IMR-90 (cell line): ENCODE measurements around the gene GBE1. TPM values are rescaled to one million over a fixed set of nuclear protein-coding genes. Genes with fewer than 3 reads are reported as not detected.

Source experiments
- ATAC-seq: fragments of 200-7000 bp; cut with Tn5 transposase; 2 replicates; pipeline ENCODE4 v1.9.1; 2020; ENCODE audit warnings: low read depth, mild to moderate bottlenecking, moderate library complexity
- BruUV-seq: library from RNA; stranded (reverse); fragments of 400-500 nt; replicated peaks from 2 replicates; lab custom pipeline; 2021; lab: Mats Ljungman, UMichigan
- CTCF ChIA-PET: fragments of 300-600 bp; formaldehyde crosslinking; extraction: SDS; loops from one replicate; lab custom pipeline; 2021; ENCODE audit warnings: antibody characterized with exemption; lab: Yijun Ruan, JAX
- POLR2A ChIA-PET: fragments of 300-600 bp; sonication (Branson Sonifier 250); formaldehyde crosslinking; loops from one replicate; lab custom pipeline; 2022; ENCODE audit warnings: antibody characterized with exemption; ENCODE audit not compliant: unreplicated experiment; lab: Charles Lee
- DNase-seq: peaks from one replicate; pipeline ENCODE4 v3.0.0; 2013
- H2AFZ ChIP-seq: replicated peaks from 2 replicates; pipeline ENCODE3; 2013; ENCODE audit warnings: low read length, mild to moderate bottlenecking; ENCODE audit not compliant: poor library complexity
- H2AK5ac ChIP-seq: 2 replicates; pipeline ENCODE4 v1.6.1; 2013; ENCODE audit warnings: low read depth, low read length, inconsistent platforms
- H2AK9ac ChIP-seq: replicated peaks from 2 replicates; pipeline ENCODE3; 2013; ENCODE audit warnings: mild to moderate bottlenecking, low read depth, low read length, moderate library complexity; ENCODE audit not compliant: poor library complexity
- H2BK120ac ChIP-seq: 2 replicates; pipeline ENCODE4 v1.6.1; 2013; ENCODE audit warnings: low read depth, low read length, inconsistent platforms
- H2BK15ac ChIP-seq: 3 replicates; pipeline ENCODE4 v1.6.1; 2013; ENCODE audit warnings: low read depth, low read length, inconsistent platforms
- H2BK20ac ChIP-seq: 2 replicates; pipeline ENCODE4 v1.6.1; 2013; ENCODE audit warnings: low read depth, mild to moderate bottlenecking, inconsistent platforms, low read length, moderate library complexity
- H2BK5ac ChIP-seq: 2 replicates; pipeline ENCODE4 v1.6.1; 2013; ENCODE audit warnings: mild to moderate bottlenecking, low read depth, low read length, inconsistent platforms; ENCODE audit not compliant: poor library complexity, severe bottlenecking
- H3K14ac ChIP-seq: replicated peaks from 2 replicates; pipeline ENCODE4 v1.6.1; 2013; ENCODE audit warnings: low read depth, low read length, inconsistent platforms
- H3K18ac ChIP-seq: 2 replicates; pipeline ENCODE4 v1.6.1; 2013; ENCODE audit warnings: low read depth, low read length, control low read depth
- H3K23ac ChIP-seq: 2 replicates; pipeline ENCODE4 v1.6.1; 2013; ENCODE audit warnings: low read depth, low read length, inconsistent platforms
- H3K27ac ChIP-seq: 2 replicates; pipeline ENCODE4 v1.5.1; 2013; ENCODE audit warnings: mild to moderate bottlenecking, control low read depth, low read length; ENCODE audit not compliant: insufficient read depth
- H3K27me3 ChIP-seq: 2 replicates; pipeline ENCODE4 v1.6.1; 2013; ENCODE audit warnings: low read length; ENCODE audit not compliant: control insufficient read depth, insufficient read depth
- H3K36me3 ChIP-seq: 2 replicates; pipeline ENCODE4 v1.6.1; 2013; ENCODE audit warnings: low read length, mixed read lengths; ENCODE audit not compliant: control insufficient read depth, insufficient read depth
- H3K4ac ChIP-seq: 2 replicates; pipeline ENCODE4 v1.6.1; 2013; ENCODE audit warnings: low read depth, low read length, inconsistent platforms
- H3K4me1 ChIP-seq: 2 replicates; pipeline ENCODE4 v1.6.1; 2013; ENCODE audit warnings: low read length, mixed read lengths; ENCODE audit not compliant: control insufficient read depth, insufficient read depth
- H3K4me2 ChIP-seq: 2 replicates; pipeline ENCODE4 v1.6.1; 2013; ENCODE audit warnings: low read depth, mild to moderate bottlenecking, control low read depth, low read length, moderate library complexity
- H3K4me3 ChIP-seq: 2 replicates; pipeline ENCODE4 v1.5.1; 2013; ENCODE audit warnings: low read depth, mild to moderate bottlenecking, control low read depth, low read length, moderate library complexity; ENCODE audit not compliant: insufficient read depth
- H3K56ac ChIP-seq: 2 replicates; pipeline ENCODE4 v1.6.1; 2013; ENCODE audit warnings: low read length, inconsistent platforms; ENCODE audit not compliant: insufficient read depth; ENCODE audit errors: extremely low read depth
- H3K79me1 ChIP-seq, 2 experiments: 2 replicates each; pipeline ENCODE4 v1.6.1; 2013; ENCODE audit warnings: low read length in 2 of 2, inconsistent platforms in 1 of 2, low read depth in 1 of 2
- H3K9ac ChIP-seq: 2 replicates; pipeline ENCODE4 v1.6.1; 2013; ENCODE audit warnings: low read depth, low read length, control low read depth
- H3K9me1 ChIP-seq: 2 replicates; pipeline ENCODE4 v1.6.1; 2013; ENCODE audit warnings: low read length, inconsistent platforms; ENCODE audit not compliant: insufficient read depth
- H3K9me3 ChIP-seq: 2 replicates; pipeline ENCODE4 v1.6.1; 2013; ENCODE audit warnings: low read length; ENCODE audit not compliant: control insufficient read depth, insufficient read depth
- H4K20me1 ChIP-seq: 2 replicates; pipeline ENCODE4 v1.6.1; 2013; ENCODE audit warnings: low read length, inconsistent platforms; ENCODE audit not compliant: insufficient read depth
- H4K5ac ChIP-seq: 2 replicates; pipeline ENCODE4 v1.6.1; 2013; ENCODE audit warnings: mild to moderate bottlenecking, low read depth, low read length, control low read depth
- H4K8ac ChIP-seq, 2 experiments: 2 replicates each; pipeline ENCODE4 v1.6.1; 2013; ENCODE audit warnings: low read depth in 2 of 2, low read length in 2 of 2, control low read depth in 1 of 2, inconsistent platforms in 1 of 2
- H4K91ac ChIP-seq: 2 replicates; pipeline ENCODE4 v1.6.1; 2013; ENCODE audit warnings: low read depth, low read length, inconsistent platforms; ENCODE audit not compliant: insufficient read depth
- BHLHE40 ChIP-seq: fragments of 150-350 bp; IDR thresholded peaks from 2 replicates; pipeline ENCODE4 v1.6.1; 2016; ENCODE audit warnings: mild to moderate bottlenecking, low read depth, low read length
- USF2 ChIP-seq: fragments of 150-350 bp; IDR thresholded peaks from 2 replicates; pipeline ENCODE4 v1.6.1; 2017; ENCODE audit warnings: mild to moderate bottlenecking, antibody characterized with exemption, low read length, low read depth
- WGBS, 2 experiments: methylation state at CpG; one replicate each; pipeline versions ENCODE4 v1.1.5 to v1.1.7; 2013; ENCODE audit warnings: missing lambda C conversion rate in 2 of 2; ENCODE audit not compliant: insufficient read length in 1 of 2; ENCODE audit errors: extremely low coverage in 2 of 2; 5-methylcytosine and 5-hydroxymethylcytosine counted together
- dilution Hi-C: fragments of 300-500 bp; cut with HindIII; formaldehyde crosslinking; loops from one replicate; pipeline ENCODE4 v1.14.3; 2018; ENCODE audit warnings: low sequenced_read_pairs; ENCODE audit not compliant: unreplicated experiment
- in situ Hi-C: fragments of 300-500 bp; cut with MboI; formaldehyde crosslinking; loops from 3 replicates; pipeline ENCODE4 v1.14.3; 2019; ENCODE audit warnings: low sequenced_read_pairs, inconsistent platforms, mixed read lengths
- intact Hi-C: fragments of 100-400 bp; cut with micrococcal nuclease; formaldehyde crosslinking; loops from 2 replicates; pipeline ENCODE4 v1.10.0; 2022
- polyA plus RNA-seq, 3 experiments: library from polyadenylated mRNA; depleted of rRNA; stranded (reverse); fragments of >200 nt; gene quantifications; 2 replicates each; pipeline ENCODE4 v1.2.3, GENCODE V29; 2012; ENCODE audit warnings: low replicate concordance in 1 of 3
- total RNA-seq: library from RNA; depleted of rRNA; stranded (reverse); fragments of >200 nt; gene quantifications from 2 replicates; pipeline ENCODE4 v1.2.3, GENCODE V29; 2012

GBE1 gene
- total and polyA plus RNA-seq, 2 of the 4 experiments (the other 2 are of a cell fraction): 36.7 to 90.3 TPM

- intact Hi-C loops (no loop called here), in situ Hi-C loops (no loop called here), dilution Hi-C loops (no loop called here)
- H2BK20ac ChIP-seq: no peak overlapping the region
- DNase-seq (peak; percentile 6), ATAC-seq (no peak)
- H2BK5ac ChIP-seq: no peak overlapping the region
- H2BK120ac ChIP-seq: no peak overlapping the region
- TF ChIP-seq BHLHE40 (no peak), USF2 (no peak)
- H3K4me3 ChIP-seq: no peak overlapping the region
- ChIA-PET POLR2A (no interaction called here), CTCF (no interaction called here)
- H4K8ac ChIP-seq: no peak overlapping the region
- no peak overlapping the region for H2AFZ ChIP-seq
- BruUV-seq: no TSS peak
- H3K4ac ChIP-seq: no peak overlapping the region
- H3K4me1 ChIP-seq: no peaks in the 10 kb centered on the region
- H3K9ac ChIP-seq: no peak overlapping the region
- H3K36me3 ChIP-seq: peaks cover 4% of the 10 kb centered on the region
- H3K27ac ChIP-seq: no peak overlapping the region
- H3K14ac ChIP-seq: no peak overlapping the region
- H2BK15ac ChIP-seq: no peak overlapping the region
- no peak overlapping the region for H3K18ac ChIP-seq
- no peak overlapping the region for H2AK5ac ChIP-seq
- H3K9me1 ChIP-seq: no peaks in the 10 kb centered on the region
- H3K56ac ChIP-seq: no peak overlapping the region
- peaks cover 0 to 3% of the 10 kb centered on the region in 2 experiments; a peak in 2 of 4 replicates for H3K79me1 ChIP-seq
- no peak overlapping the region for H2AK9ac ChIP-seq
- H3K23ac ChIP-seq: no peak overlapping the region
- H4K5ac ChIP-seq: no peak overlapping the region
- H4K91ac ChIP-seq: no peak overlapping the region
- no CpG with 5 or more reads among the region's 2 CpGs for WGBS, 2 experiments
- H3K27me3 ChIP-seq: no peaks in the 10 kb centered on the region
- H3K4me2 ChIP-seq: no peak overlapping the region
- H3K9me3 ChIP-seq: no peaks in the 10 kb centered on the region
- no peaks in the 10 kb centered on the region for H4K20me1 ChIP-seq
Measured at GRCh38 chr3:81565041-81565440, 196.4 kb downstream of the GBE1 start.
